GM12878 (cell line): Measurements from ENCODE around the gene ZNF672. TPM values are rescaled to one million over a fixed set of nuclear protein-coding genes. Genes with fewer than 3 reads are reported as not detected.
"Not testable (repeated sequence)": the region's sequence is repeated elsewhere in the genome, so short reads cannot be mapped to it uniquely, and the experiment has no call there.

Experiments
- ATAC-seq: fragments of 200-7000 bp; cut with Tn5 transposase; 3 replicates; pipeline ENCODE4 v1.9.1; 2020; ENCODE audit warnings: mild to moderate bottlenecking, moderate library complexity
- BruUV-seq: library from RNA; stranded (reverse); fragments of 400-500 nt; replicated peaks from 2 replicates; lab custom pipeline; 2021; lab: Mats Ljungman, UMichigan
- CTCF ChIA-PET: fragments of 300-600 bp; sonication (Branson Sonifier 250); formaldehyde crosslinking; extraction: SDS; loops from one replicate; lab custom pipeline; 2021; ENCODE audit warnings: inconsistent platforms; lab: Yijun Ruan, JAX
- POLR2A ChIA-PET: fragments of 350-600 bp; formaldehyde crosslinking; extraction: SDS; loops from one replicate; lab custom pipeline; 2021; ENCODE audit warnings: inconsistent platforms; lab: Charles Lee
- RAD21 ChIA-PET: fragments of 300-600 bp; sonication (Branson Sonifier 250); formaldehyde crosslinking; loops from one replicate; lab custom pipeline; 2023; ENCODE audit warnings: antibody characterized with exemption; ENCODE audit not compliant: unreplicated experiment; lab: Charles Lee
- SMC1A ChIA-PET: fragments of 300-600 bp; sonication (Branson Sonifier 250); formaldehyde crosslinking; loops from one replicate; lab custom pipeline; 2023; ENCODE audit not compliant: unreplicated experiment, uncharacterized antibody; lab: Charles Lee
- DNase-seq: peaks from one replicate; pipeline ENCODE4 v3.0.0-alpha.2; 2011; ENCODE audit warnings: low read depth, low spot score
- FAIRE-seq: peaks from 3 replicates; lab custom pipeline; 2011; peaks lifted over from hg19 to GRCh38; lab: Jason Lieb, UNC
- H2AFZ ChIP-seq: 2 replicates; pipeline ENCODE4 v1.6.0; 2011; ENCODE audit warnings: low read depth, low read length, control low read depth; ENCODE audit not compliant: control insufficient read depth
- H3K27ac ChIP-seq: 2 replicates; pipeline ENCODE4 v1.5.1; 2011; ENCODE audit warnings: control low read depth; ENCODE audit not compliant: control insufficient read depth, insufficient read depth
- H3K27me3 ChIP-seq, 2 experiments: replicated peaks in 1 of 2; 2 replicates each; pipeline versions ENCODE4 v1.6.0 to v1.6.1; 2011; ENCODE audit warnings: low read length in 1 of 2; ENCODE audit not compliant: control insufficient read depth in 2 of 2, insufficient read depth in 2 of 2
- H3K36me3 ChIP-seq, 2 experiments: 2 replicates each; pipeline ENCODE4 v1.5.1; 2011; ENCODE audit warnings: low read length in 1 of 2; ENCODE audit not compliant: control insufficient read depth in 2 of 2, insufficient read depth in 2 of 2
- H3K4me1 ChIP-seq: 2 replicates; pipeline ENCODE4 v1.6.1; 2011; ENCODE audit warnings: mild to moderate bottlenecking, low read length, moderate library complexity, mixed read lengths; ENCODE audit not compliant: control insufficient read depth, insufficient read depth
- H3K4me2 ChIP-seq: 2 replicates; pipeline ENCODE4 v1.6.0; 2011; ENCODE audit warnings: control low read depth; ENCODE audit not compliant: control insufficient read depth, insufficient read depth
- H3K4me3 ChIP-seq: fragments of 200-600 bp; sonication (generic); 2 replicates; pipeline ENCODE4 v1.5.1; 2016
- H3K79me2 ChIP-seq: 2 replicates; pipeline ENCODE4 v1.6.0; 2011; ENCODE audit warnings: low read length; ENCODE audit not compliant: control insufficient read depth, insufficient read depth
- H3K9ac ChIP-seq: 2 replicates; pipeline ENCODE4 v1.8.0; 2011; ENCODE audit warnings: low read length, control low read depth, mixed read lengths; ENCODE audit not compliant: control insufficient read depth, insufficient read depth
- H3K9me3 ChIP-seq: replicated peaks from 3 replicates; pipeline ENCODE4 v1.5.1; 2011; ENCODE audit warnings: mild to moderate bottlenecking, low read length; ENCODE audit not compliant: control insufficient read depth, insufficient read depth
- H4K20me1 ChIP-seq: 2 replicates; pipeline ENCODE4 v1.6.0; 2011; ENCODE audit not compliant: control insufficient read depth, insufficient read depth
- BCLAF1 ChIP-seq: fragments of 450-650 bp; IDR thresholded peaks from 2 replicates; pipeline ENCODE4 v1.6.1; 2017; ENCODE audit warnings: antibody characterized with exemption, mild to moderate bottlenecking, moderate library complexity
- IKZF1 ChIP-seq: fragments of 450-650 bp; conservative IDR thresholded peaks from 2 replicates; pipeline ENCODE4 v1.6.1; 2017; ENCODE audit warnings: antibody characterized with exemption, mild to moderate bottlenecking
- PKNOX1 ChIP-seq: fragments of 450-650 bp; IDR thresholded peaks from 2 replicates; pipeline ENCODE4 v1.6.1; 2016; ENCODE audit warnings: mild to moderate bottlenecking
- USF1 ChIP-seq: IDR thresholded peaks from 2 replicates; pipeline ENCODE4 v1.6.1; 2011; ENCODE audit warnings: borderline replicate concordance, low read depth, mild to moderate bottlenecking, moderate library complexity, mixed read lengths, low read length; ENCODE audit not compliant: insufficient read depth; ENCODE audit errors: extremely low read length
- ZNF687 ChIP-seq: fragments of 450-650 bp; IDR thresholded peaks from 2 replicates; pipeline ENCODE4 v1.6.1; 2017; ENCODE audit warnings: mild to moderate bottlenecking, moderate library complexity
- WGBS: methylation state at CpG from one replicate; pipeline ENCODE4 v1.1.6; 2016; ENCODE audit warnings: low lambda C conversion rate; ENCODE audit not compliant: insufficient replicate concordance, insufficient coverage; ENCODE audit errors: missing lambda C conversion rate; 5-methylcytosine and 5-hydroxymethylcytosine counted together
- in situ Hi-C: fragments of 300-500 bp; cut with MboI; formaldehyde crosslinking; loops from 9 replicates; pipeline ENCODE4 v1.14.3; 2018; ENCODE audit warnings: mixed read lengths
- intact Hi-C: fragments of 100-400 bp; cut with micrococcal nuclease; formaldehyde crosslinking; loops from one replicate; pipeline ENCODE4 v1.14.2; 2022; ENCODE audit not compliant: unreplicated experiment
- polyA plus RNA-seq, 11 experiments: library from polyadenylated mRNA; depleted of rRNA in 4 of 11; unstranded in 6 of 11; stranded (reverse) in 5 of 11; fragments of >200 nt; fragmentation: Nextera tagmentation in 4 of 11; fragmentation: Illumina TruSeq in 1 of 11; extraction: Ambion mirVana in 4 of 11; extraction: Trizol in 1 of 11; gene quantifications; 1 replicate in 1 of 11; 2 replicates in 10 of 11; pipeline versions ENCODE4 v1.2.1 to v1.2.3, GENCODE V29; 2011 to 2016; ENCODE audit warnings: inconsistent platforms in 2 of 11, missing spikeins in 2 of 11, low read depth in 1 of 11
- total RNA-seq, 4 experiments: library from RNA; depleted of rRNA in 3 of 4; stranded (reverse); fragments of >200 nt in 3 of 4; fragmentation: Illumina TruSeq in 1 of 4; extraction: Trizol in 1 of 4; gene quantifications; 2 replicates each; pipeline versions ENCODE4 v1.2.1 to v1.2.3, GENCODE V29; 2013 to 2021

Gene ZNF672
- total and polyA plus RNA-seq, 10 of the 15 experiments (the other 5 are each of a cell fraction or from before 2014, with no cell fraction given) = 2.9 to 51.3 (median 39.8) TPM

GRCh38 chr1:248886237-248886895, 48.3 kb downstream of the ZNF672 start (continued):
- TF ChIP-seq ZNF687 (no peak), PKNOX1 (no peak), USF1 (no peak), IKZF1 (no peak), BCLAF1 (no peak)

- H3K4me3 ChIP-seq, H3K9me3 ChIP-seq, DNase-seq, H3K4me2 ChIP-seq, H2AFZ ChIP-seq, H3K27ac ChIP-seq, RAD21 ChIA-PET, H3K79me2 ChIP-seq, CTCF ChIA-PET, intact Hi-C loops, POLR2A ChIA-PET, BruUV-seq, FAIRE-seq, in situ Hi-C loops, H3K27me3 ChIP-seq, H3K36me3 ChIP-seq, ATAC-seq, H4K20me1 ChIP-seq, H3K4me1 ChIP-seq, H3K9ac ChIP-seq: not testable (repeated sequence)
- whole genome bisulfite sequencing = 61% methylated on average over 7 of the region's 10 CpGs
- SMC1A ChIA-PET = interaction anchor here (1.2 kb wide), 1 partner anchor 14 kb away, joined by 4 read pairs; no protein-coding TSS in a partner anchor
Measured at GRCh38 chr1:248889914-248890243, 51.9 kb downstream of the ZNF672 start.
